Ascending aorta (tissue), 2 donors: Measurements from ENCODE around the gene POLR2M. TPM values are rescaled to one million over a fixed set of nuclear protein-coding genes. Genes with fewer than 3 reads are reported as not detected.
A peak's percentile ranks its signal among the peaks of the same experiment; 100 is the strongest.

Source experiments
- DNase-seq, 2 donors: peaks; one replicate each; pipeline ENCODE4 v3.0.0-alpha.2; 2019; ENCODE audit warnings: low spot score in 2 of 2
- H3K27ac ChIP-seq, 2 donors: fragments of 200-600 bp; sonication (generic); one replicate each; pipeline ENCODE4 v1.5.1; 2016 to 2017; ENCODE audit warnings: mild to moderate bottlenecking in 1 of 2
- H3K27me3 ChIP-seq: fragments of 200-600 bp; sonication (generic); one replicate; pipeline ENCODE4 v1.5.1; 2017
- H3K36me3 ChIP-seq, 2 donors: fragments of 200-600 bp; sonication (generic); one replicate each; pipeline ENCODE4 v1.5.1; 2016
- H3K4me1 ChIP-seq, 2 donors: fragments of 200-600 bp; sonication (generic); one replicate each; pipeline ENCODE4 v1.5.1; 2016 to 2017; ENCODE audit warnings: mild to moderate bottlenecking in 1 of 2
- H3K4me3 ChIP-seq, 2 donors: fragments of 200-600 bp; sonication (generic); one replicate each; pipeline ENCODE4 v1.5.1; 2016 to 2017; ENCODE audit warnings: mild to moderate bottlenecking in 1 of 2
- H3K9me3 ChIP-seq, 2 donors: fragments of 200-600 bp; sonication (generic); one replicate each; pipeline ENCODE4 v1.5.1; 2016
- intact Hi-C: fragments of 100-400 bp; cut with DNase I; formaldehyde crosslinking; loops from one replicate; pipeline ENCODE4 v1.15.1; 2023
- total RNA-seq: library from RNA; depleted of rRNA; stranded (reverse); fragments of >200 nt; gene quantifications from one replicate; pipeline ENCODE4 v1.1.0, GENCODE V29; 2016
- TF ChIP-seq, protein P1 (sequence below), 3 experiments: fragments of 200-600 bp in 2 of 3; fragments of 450-650 bp in 1 of 3; sonication (generic) in 2 of 3; IDR thresholded peaks; one replicate each; pipeline ENCODE4 v1.5.1; 2016 to 2019; ENCODE audit warnings: antibody characterized with exemption in 3 of 3, mild to moderate bottlenecking in 1 of 3, moderate library complexity in 1 of 3

Gene POLR2M
- total RNA-seq, 1 donor from 2014 or later, result 24.9 TPM

DNA sequence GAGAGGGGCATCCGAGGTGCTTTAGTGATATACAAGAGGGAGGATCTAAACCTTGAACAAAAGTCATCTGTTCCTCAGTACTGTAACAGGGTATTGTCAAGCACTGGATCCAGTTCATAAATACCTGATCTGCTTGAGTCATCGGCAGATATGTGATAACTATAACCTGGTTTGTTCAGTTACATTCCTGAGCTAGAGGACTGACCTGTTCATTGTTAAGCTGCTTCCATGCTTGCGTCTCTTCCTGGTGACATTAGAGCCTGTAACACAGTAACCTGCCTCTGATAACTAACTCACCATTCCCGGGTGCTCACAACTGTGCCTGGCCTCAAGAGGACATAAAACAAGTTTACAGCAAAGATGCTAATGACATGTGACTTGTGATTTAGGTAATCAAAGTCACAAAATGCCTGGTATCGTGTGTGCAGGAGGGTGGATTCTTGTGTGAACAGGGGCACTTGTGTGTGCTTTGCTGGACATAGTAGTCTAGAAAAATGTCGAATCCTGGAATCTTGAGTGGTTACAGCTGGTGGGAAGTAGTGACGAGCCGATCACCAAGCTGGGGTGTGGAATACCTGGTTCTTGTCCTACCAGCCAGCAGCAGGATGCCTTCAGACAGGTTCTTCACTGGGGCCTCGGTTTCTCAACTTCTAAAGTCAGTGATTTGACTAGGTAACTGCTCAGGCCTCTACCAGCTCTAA lies 30.9 kb upstream of the POLR2M start:
- no peak for DNase-seq
- Histone ChIP-seq H3K4me1 (peaks cover 0 to 5% of the 10 kb centered on the region in 2 donors), H3K36me3 (no peaks in the 10 kb centered on the region), H3K27ac (no peak overlapping the region), H3K9me3 (no peaks in the 10 kb centered on the region), H3K4me3 (no peak overlapping the region), H3K27me3 (no peaks in the 10 kb centered on the region)
- intact Hi-C loops, result no loop called here
- TF ChIP-seq, protein P1, sequence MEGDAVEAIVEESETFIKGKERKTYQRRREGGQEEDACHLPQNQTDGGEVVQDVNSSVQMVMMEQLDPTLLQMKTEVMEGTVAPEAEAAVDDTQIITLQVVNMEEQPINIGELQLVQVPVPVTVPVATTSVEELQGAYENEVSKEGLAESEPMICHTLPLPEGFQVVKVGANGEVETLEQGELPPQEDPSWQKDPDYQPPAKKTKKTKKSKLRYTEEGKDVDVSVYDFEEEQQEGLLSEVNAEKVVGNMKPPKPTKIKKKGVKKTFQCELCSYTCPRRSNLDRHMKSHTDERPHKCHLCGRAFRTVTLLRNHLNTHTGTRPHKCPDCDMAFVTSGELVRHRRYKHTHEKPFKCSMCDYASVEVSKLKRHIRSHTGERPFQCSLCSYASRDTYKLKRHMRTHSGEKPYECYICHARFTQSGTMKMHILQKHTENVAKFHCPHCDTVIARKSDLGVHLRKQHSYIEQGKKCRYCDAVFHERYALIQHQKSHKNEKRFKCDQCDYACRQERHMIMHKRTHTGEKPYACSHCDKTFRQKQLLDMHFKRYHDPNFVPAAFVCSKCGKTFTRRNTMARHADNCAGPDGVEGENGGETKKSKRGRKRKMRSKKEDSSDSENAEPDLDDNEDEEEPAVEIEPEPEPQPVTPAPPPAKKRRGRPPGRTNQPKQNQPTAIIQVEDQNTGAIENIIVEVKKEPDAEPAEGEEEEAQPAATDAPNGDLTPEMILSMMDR (IDR thresholded peaks at IDR 0.05), result no peak

DNA sequence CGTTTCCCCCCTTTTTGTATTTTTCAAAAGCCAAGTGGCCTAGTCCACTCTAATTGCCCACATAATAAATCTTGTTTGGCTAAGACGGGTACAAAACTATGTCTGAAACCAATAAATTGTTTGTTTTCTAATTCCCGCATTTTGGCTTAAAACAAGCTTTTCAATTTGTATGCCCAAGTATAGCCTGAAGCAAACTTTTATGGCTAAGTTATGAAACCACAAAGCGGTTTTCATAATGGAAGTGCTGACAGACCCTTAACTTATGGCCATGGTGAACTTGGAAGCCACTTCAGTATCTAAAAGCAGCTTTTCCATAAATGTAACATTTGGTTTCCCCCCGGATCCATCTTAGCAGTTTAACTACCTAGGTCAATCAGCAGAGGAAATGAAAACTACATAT lies 29.9 kb upstream of the POLR2M start:
- Histone ChIP-seq H3K27ac (no peak overlapping the region), H3K9me3 (no peaks in the 10 kb centered on the region), H3K27me3 (no peaks in the 10 kb centered on the region), H3K4me1 (peaks cover 0 to 5% of the 10 kb centered on the region in 2 donors), H3K36me3 (no peaks in the 10 kb centered on the region), H3K4me3 (no peak overlapping the region)
- intact Hi-C loops, result no loop called here
- TF ChIP-seq, protein P1 (IDR thresholded peaks at IDR 0.05), result no peak
- no peak for DNase-seq

DNA sequence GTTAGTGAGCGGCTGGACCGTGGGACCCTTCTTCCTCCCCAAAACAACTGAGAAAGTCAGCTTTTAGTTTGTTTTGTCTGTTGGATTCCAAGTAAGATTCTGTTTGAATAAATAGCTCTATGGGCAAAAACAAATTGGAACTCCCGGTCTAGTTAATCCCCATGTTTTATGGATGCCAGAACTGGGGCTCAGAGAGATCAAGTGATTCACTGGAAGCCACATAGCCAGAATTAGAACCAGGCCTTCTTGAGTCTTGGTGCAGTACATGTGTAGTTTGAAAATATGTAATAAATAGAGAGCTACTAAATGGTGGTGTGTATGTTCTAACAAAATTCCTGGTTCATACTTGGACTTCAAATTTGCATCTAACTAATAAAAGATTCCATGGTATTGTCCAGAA lies 29.3 kb upstream of the POLR2M start:
- H3K4me1 ChIP-seq, result peaks cover 0 to 5% of the 10 kb centered on the region in 2 donors
- H3K4me3 ChIP-seq, result no peak overlapping the region
- no peaks in the 10 kb centered on the region for H3K36me3 ChIP-seq
- no peaks in the 10 kb centered on the region for H3K27me3 ChIP-seq
- intact Hi-C loops, result no loop called here
- no peaks in the 10 kb centered on the region for H3K9me3 ChIP-seq
- DNase-seq, result no peak
- TF ChIP-seq, protein P1 (IDR thresholded peaks at IDR 0.05), result no peak
- no peak overlapping the region for H3K27ac ChIP-seq

DNA sequence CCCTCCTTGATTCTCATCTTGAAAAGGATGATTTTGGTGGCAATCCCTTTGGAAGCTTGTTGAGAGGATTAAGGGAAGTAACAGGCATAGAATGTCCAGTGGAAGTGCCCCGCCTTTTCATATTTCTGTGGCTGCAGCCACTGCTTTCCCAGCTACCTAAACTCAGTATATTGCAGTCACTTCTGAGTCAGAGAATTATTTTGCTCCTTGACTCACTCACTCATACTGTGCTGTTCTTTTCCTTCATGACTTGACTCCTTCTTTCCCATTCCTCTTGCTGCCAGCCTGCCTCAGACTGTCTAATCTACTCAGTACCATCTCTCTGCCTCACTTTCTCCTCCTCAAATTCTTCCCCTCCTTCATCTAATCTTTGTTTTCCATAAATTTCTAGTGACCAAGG lies 26.5 kb upstream of the POLR2M start:
- no peaks in the 10 kb centered on the region for H3K36me3 ChIP-seq
- intact Hi-C loops, result no loop called here

DNA sequence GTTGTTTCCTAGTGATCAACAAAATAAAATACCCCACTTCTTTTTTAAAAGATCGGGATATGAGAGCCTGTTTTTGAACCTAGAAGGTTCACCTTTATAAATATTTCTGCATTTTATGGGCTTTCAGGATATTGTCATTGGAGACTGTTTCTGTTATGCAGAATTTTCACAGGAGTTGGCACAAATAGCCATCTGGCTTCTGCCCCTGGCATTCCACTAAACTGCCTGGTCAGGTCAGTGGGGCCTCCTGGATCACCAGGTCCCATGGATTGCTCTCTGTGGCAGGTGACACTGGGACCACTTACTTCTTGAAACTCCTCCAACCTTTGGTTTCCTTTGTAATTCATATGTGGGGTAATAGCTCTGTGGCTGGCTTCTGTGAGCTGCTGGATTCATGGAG lies 25.5 kb upstream of the POLR2M start:
- Histone ChIP-seq H3K4me3 (peak overlapping the region in 1 of 2 donors; percentile 17), H3K27ac (peak overlapping the region; percentile 62), H3K27me3 (no peaks in the 10 kb centered on the region), H3K4me1 (peaks cover 0 to 8% of the 10 kb centered on the region in 2 donors), H3K36me3 (no peaks in the 10 kb centered on the region), H3K9me3 (no peaks in the 10 kb centered on the region)
- intact Hi-C loops, result no loop called here
- DNase-seq, result no peak
- TF ChIP-seq, protein P1 (IDR thresholded peaks at IDR 0.05), result no peak

More for the DNA sequence above, 26.5 kb upstream of the POLR2M start:
- H3K27me3 ChIP-seq, result no peaks in the 10 kb centered on the region
- no peak overlapping the region for H3K4me3 ChIP-seq
- TF ChIP-seq, protein P1 (IDR thresholded peaks at IDR 0.05), result no peak
- peak in 1 of 2 donors; percentile 71 for DNase-seq
- H3K27ac ChIP-seq, result peak overlapping the region; percentile 62
- no peaks in the 10 kb centered on the region for H3K9me3 ChIP-seq
- H3K4me1 ChIP-seq, result peaks cover 0 to 5% of the 10 kb centered on the region in 2 donors
